ENCODE data around the gene KCNMA1.

KCNMA1 gene

GRCh38 chr10:77228559-77228958 lies 409.0 kb downstream of the KCNMA1 start:
- no peak for DNase-seq (ENCODE audit: low read depth, low spot score)
- H3K4me3 ChIP-seq (ENCODE audit: low read length), result no peak overlapping the region
- no peaks in the 10 kb centered on the region for H3K36me3 ChIP-seq (ENCODE audit: control insufficient read depth, insufficient read depth, low read length)
- H3K9me3 ChIP-seq (ENCODE audit: control insufficient read depth, insufficient read depth, low read length), result no peaks in the 10 kb centered on the region
- no CpG with 5 or more reads among the region's 5 CpGs for WGBS (ENCODE audit: insufficient coverage, insufficient read length)
- H3K27me3 ChIP-seq (ENCODE audit: control insufficient read depth, insufficient read depth, low read length), result no peaks in the 10 kb centered on the region
- no peaks in the 10 kb centered on the region for H3K4me1 ChIP-seq (ENCODE audit: control insufficient read depth, insufficient read depth, low read length)
- H3K27ac ChIP-seq (ENCODE audit: low read length), result no peak overlapping the region

GRCh38 chr10:77226853-77227565 lies 410.6 kb downstream of the KCNMA1 start:
- H3K9me3 ChIP-seq (ENCODE audit: control insufficient read depth, insufficient read depth, low read length), result no peaks in the 10 kb centered on the region
- DNase-seq (ENCODE audit: low read depth, low spot score), result no peak

GRCh38 chr10:77226452-77226851 lies 411.2 kb downstream of the KCNMA1 start:
- no peaks in the 10 kb centered on the region for H3K27me3 ChIP-seq (ENCODE audit: control insufficient read depth, insufficient read depth, low read length)
- no peak overlapping the region for H3K4me3 ChIP-seq (ENCODE audit: low read length)
- H3K27ac ChIP-seq (ENCODE audit: low read length), result no peak overlapping the region
- no peaks in the 10 kb centered on the region for H3K4me1 ChIP-seq (ENCODE audit: control insufficient read depth, insufficient read depth, low read length)
- no peaks in the 10 kb centered on the region for H3K36me3 ChIP-seq (ENCODE audit: control insufficient read depth, insufficient read depth, low read length)
- WGBS (ENCODE audit: insufficient coverage, insufficient read length), result no CpG with 5 or more reads among the region's 4 CpGs
- DNase-seq (ENCODE audit: low read depth, low spot score), result no peak
- no peaks in the 10 kb centered on the region for H3K9me3 ChIP-seq (ENCODE audit: control insufficient read depth, insufficient read depth, low read length)

More at GRCh38 chr10:77226853-77227565, 410.6 kb downstream of the KCNMA1 start:
- Histone ChIP-seq H3K4me3 (ENCODE audit: low read length) (no peak overlapping the region), H3K27ac (ENCODE audit: low read length) (no peak overlapping the region), H3K36me3 (ENCODE audit: control insufficient read depth, insufficient read depth, low read length) (no peaks in the 10 kb centered on the region), H3K27me3 (ENCODE audit: control insufficient read depth, insufficient read depth, low read length) (no peaks in the 10 kb centered on the region), H3K4me1 (ENCODE audit: control insufficient read depth, insufficient read depth, low read length) (no peaks in the 10 kb centered on the region)

DNA sequence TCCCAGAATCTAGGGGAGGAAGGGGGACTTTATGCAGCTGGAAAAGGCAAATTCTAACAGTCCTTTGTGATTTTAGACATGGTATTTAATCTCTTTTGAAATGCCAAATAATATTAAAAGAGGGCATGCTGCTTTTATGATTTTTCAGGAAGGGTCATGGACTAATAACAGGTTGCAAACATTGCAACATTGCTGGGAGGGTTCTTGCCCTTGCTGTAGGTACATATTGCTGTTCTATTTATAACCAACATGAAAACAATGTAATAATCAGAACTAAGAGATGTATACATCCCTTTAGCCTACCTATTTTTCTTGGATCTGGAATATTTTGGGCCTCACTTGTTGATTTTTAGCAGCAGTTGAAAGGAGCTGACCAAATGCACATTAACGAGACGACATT lies 411.6 kb downstream of the KCNMA1 start:
- Histone ChIP-seq H3K9me3 (ENCODE audit: control insufficient read depth, insufficient read depth, low read length) (no peaks in the 10 kb centered on the region), H3K27ac (ENCODE audit: low read length) (no peak overlapping the region), H3K27me3 (ENCODE audit: control insufficient read depth, insufficient read depth, low read length) (no peaks in the 10 kb centered on the region), H3K4me3 (ENCODE audit: low read length) (no peak overlapping the region), H3K36me3 (ENCODE audit: control insufficient read depth, insufficient read depth, low read length) (no peaks in the 10 kb centered on the region), H3K4me1 (ENCODE audit: control insufficient read depth, insufficient read depth, low read length) (no peaks in the 10 kb centered on the region)
- DNase-seq (ENCODE audit: low read depth, low spot score), result no peak
- no CpG with 5 or more reads among the region's 2 CpGs for WGBS (ENCODE audit: insufficient coverage, insufficient read length)

GRCh38 chr10:77223526-77224460 lies 413.8 kb downstream of the KCNMA1 start:
- WGBS (ENCODE audit: insufficient coverage, insufficient read length), result no CpG with 5 or more reads among the region's 9 CpGs

GRCh38 chr10:77220150-77220549 lies 417.5 kb downstream of the KCNMA1 start:
- no peaks in the 10 kb centered on the region for H3K36me3 ChIP-seq (ENCODE audit: control insufficient read depth, insufficient read depth, low read length)
- H3K4me1 ChIP-seq (ENCODE audit: control insufficient read depth, insufficient read depth, low read length), result no peaks in the 10 kb centered on the region
- H3K27ac ChIP-seq (ENCODE audit: low read length), result no peak overlapping the region
- no peak overlapping the region for H3K4me3 ChIP-seq (ENCODE audit: low read length)
- H3K27me3 ChIP-seq (ENCODE audit: control insufficient read depth, insufficient read depth, low read length), result no peaks in the 10 kb centered on the region
- H3K9me3 ChIP-seq (ENCODE audit: control insufficient read depth, insufficient read depth, low read length), result no peaks in the 10 kb centered on the region
- WGBS (ENCODE audit: insufficient coverage, insufficient read length), result no CpG with 5 or more reads among the region's 2 CpGs
- DNase-seq (ENCODE audit: low read depth, low spot score), result no peak

More at GRCh38 chr10:77223526-77224460, 413.8 kb downstream of the KCNMA1 start:
- no peaks in the 10 kb centered on the region for H3K9me3 ChIP-seq (ENCODE audit: control insufficient read depth, insufficient read depth, low read length)
- no peak overlapping the region for H3K27ac ChIP-seq (ENCODE audit: low read length)
- H3K36me3 ChIP-seq (ENCODE audit: control insufficient read depth, insufficient read depth, low read length), result no peaks in the 10 kb centered on the region
- no peaks in the 10 kb centered on the region for H3K4me1 ChIP-seq (ENCODE audit: control insufficient read depth, insufficient read depth, low read length)
- H3K27me3 ChIP-seq (ENCODE audit: control insufficient read depth, insufficient read depth, low read length), result no peaks in the 10 kb centered on the region
- no peak for DNase-seq (ENCODE audit: low read depth, low spot score)
- H3K4me3 ChIP-seq (ENCODE audit: low read length), result no peak overlapping the region

DNA sequence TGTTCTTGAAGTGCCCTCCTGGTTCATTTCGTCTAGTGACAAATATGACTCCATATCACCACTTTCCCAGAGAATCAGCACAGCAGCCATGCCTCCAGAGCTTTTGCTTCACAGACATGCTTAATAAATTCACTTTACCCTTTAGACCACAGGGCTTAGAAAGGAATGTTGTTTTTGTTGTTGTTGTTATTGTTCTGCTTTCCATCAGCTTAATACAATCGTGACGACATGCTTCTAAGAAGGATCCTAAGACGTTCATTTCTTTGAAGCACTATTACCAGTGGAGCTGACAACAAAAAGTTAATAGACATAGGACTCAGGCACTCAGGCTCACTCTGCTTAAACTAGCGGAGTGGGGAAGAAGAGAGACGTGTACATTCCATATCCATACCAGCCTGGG lies 418.6 kb downstream of the KCNMA1 start:
- H3K27me3 ChIP-seq (ENCODE audit: control insufficient read depth, insufficient read depth, low read length), result no peaks in the 10 kb centered on the region
- DNase-seq (ENCODE audit: low read depth, low spot score), result no peak
- H3K4me3 ChIP-seq (ENCODE audit: low read length), result no peak overlapping the region
- H3K9me3 ChIP-seq (ENCODE audit: control insufficient read depth, insufficient read depth, low read length), result no peaks in the 10 kb centered on the region
- H3K4me1 ChIP-seq (ENCODE audit: control insufficient read depth, insufficient read depth, low read length), result no peaks in the 10 kb centered on the region
- no peaks in the 10 kb centered on the region for H3K36me3 ChIP-seq (ENCODE audit: control insufficient read depth, insufficient read depth, low read length)
- no CpG with 5 or more reads among the region's 6 CpGs for WGBS (ENCODE audit: insufficient coverage, insufficient read length)
- no peak overlapping the region for H3K27ac ChIP-seq (ENCODE audit: low read length)

GRCh38 chr10:77214799-77215198 lies 422.8 kb downstream of the KCNMA1 start:
- H3K27me3 ChIP-seq (ENCODE audit: control insufficient read depth, insufficient read depth, low read length), result no peaks in the 10 kb centered on the region
- H3K4me3 ChIP-seq (ENCODE audit: low read length), result no peak overlapping the region
- H3K36me3 ChIP-seq (ENCODE audit: control insufficient read depth, insufficient read depth, low read length), result no peaks in the 10 kb centered on the region
- H3K9me3 ChIP-seq (ENCODE audit: control insufficient read depth, insufficient read depth, low read length), result no peaks in the 10 kb centered on the region
- no peaks in the 10 kb centered on the region for H3K4me1 ChIP-seq (ENCODE audit: control insufficient read depth, insufficient read depth, low read length)
- no CpG with 5 or more reads among the region's 1 CpG for WGBS (ENCODE audit: insufficient coverage, insufficient read length)
- no peak overlapping the region for H3K27ac ChIP-seq (ENCODE audit: low read length)
- no peak for DNase-seq (ENCODE audit: low read depth, low spot score)

- H3K4me3 ChIP-seq (ENCODE audit: low read length), result no peak overlapping the region
- H3K27me3 ChIP-seq (ENCODE audit: control insufficient read depth, insufficient read depth, low read length), result no peaks in the 10 kb centered on the region
- no CpG with 5 or more reads among the region's 5 CpGs for WGBS (ENCODE audit: insufficient coverage, insufficient read length)
- no peaks in the 10 kb centered on the region for H3K9me3 ChIP-seq (ENCODE audit: control insufficient read depth, insufficient read depth, low read length)
- no peaks in the 10 kb centered on the region for H3K4me1 ChIP-seq (ENCODE audit: control insufficient read depth, insufficient read depth, low read length)
- no peak for DNase-seq (ENCODE audit: low read depth, low spot score)
- no peaks in the 10 kb centered on the region for H3K36me3 ChIP-seq (ENCODE audit: control insufficient read depth, insufficient read depth, low read length)
- H3K27ac ChIP-seq (ENCODE audit: low read length), result no peak overlapping the region
Observed at GRCh38 chr10:77212632-77213031, 425.0 kb downstream of the KCNMA1 start.

- Histone ChIP-seq H3K27me3 (ENCODE audit: control insufficient read depth, insufficient read depth, low read length) (no peaks in the 10 kb centered on the region), H3K4me3 (ENCODE audit: low read length) (no peak overlapping the region), H3K9me3 (ENCODE audit: control insufficient read depth, insufficient read depth, low read length) (no peaks in the 10 kb centered on the region), H3K27ac (ENCODE audit: low read length) (no peak overlapping the region), H3K36me3 (ENCODE audit: control insufficient read depth, insufficient read depth, low read length) (no peaks in the 10 kb centered on the region), H3K4me1 (ENCODE audit: control insufficient read depth, insufficient read depth, low read length) (no peaks in the 10 kb centered on the region)
- DNase-seq (ENCODE audit: low read depth, low spot score), result no peak
Observed at GRCh38 chr10:77210645-77211044, 427.0 kb downstream of the KCNMA1 start.

All from iPS DF 6.9 (cell line).